Erythroblast (primary cell): Measurements from ENCODE around the gene HAGH.
"Not testable (repeated sequence)": the region's sequence is repeated elsewhere in the genome, so short reads cannot be mapped to it uniquely, and the experiment has no call there.

Experiments
- DNase-seq, 2 experiments: peaks; one replicate each; lab custom pipeline; 2025; lab: John Stamatoyannopoulos, UW
- GATA1 ChIP-seq: IDR thresholded peaks from 2 replicates; pipeline ENCODE4 v1.6.1; 2011; ENCODE audit warnings: low read depth, mild to moderate bottlenecking, control low read depth, low read length, moderate library complexity
- POLR2A ChIP-seq: IDR thresholded peaks from 2 replicates; pipeline ENCODE4 v1.6.1; 2011; ENCODE audit warnings: mild to moderate bottlenecking, low read length

Gene HAGH

GRCh38 chr16:1826691-1827573, at the start of gene HAGH, which contains the start of gene FAHD1:
TSS of gene HAGH (minus strand) at chr16:1826825. CDS start at chr16:1826787, 38 bp downstream.
TSS of gene FAHD1 (plus strand) at chr16:1827206. CDS start at chr16:1827239, 33 bp downstream.
- DNase-seq = peak; percentile 97 to 98
- TF ChIP-seq POLR2A (peak; percentile 83), GATA1 (no peak)

DNA sequence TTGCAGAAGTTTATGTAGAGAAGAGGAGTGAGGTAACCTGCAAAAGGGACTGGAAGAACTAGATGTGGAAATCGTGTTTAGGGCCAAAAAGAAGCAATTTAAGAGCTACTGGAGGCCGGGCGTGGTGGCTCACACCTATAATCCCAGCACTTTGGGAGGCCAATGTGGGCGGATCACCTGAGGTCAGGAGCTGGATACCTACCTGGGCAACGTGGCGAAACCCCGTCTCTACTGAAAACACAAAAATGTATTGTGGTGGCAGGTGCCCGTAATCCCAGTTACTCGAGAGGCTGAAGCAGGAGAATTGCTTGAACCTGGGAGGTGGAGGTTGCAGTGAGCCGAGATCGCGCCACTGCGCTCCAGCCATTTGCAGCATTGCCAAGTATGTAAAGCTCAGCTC, 49.4 kb upstream of the HAGH start:
- DNase-seq = not testable (repeated sequence)

DNA sequence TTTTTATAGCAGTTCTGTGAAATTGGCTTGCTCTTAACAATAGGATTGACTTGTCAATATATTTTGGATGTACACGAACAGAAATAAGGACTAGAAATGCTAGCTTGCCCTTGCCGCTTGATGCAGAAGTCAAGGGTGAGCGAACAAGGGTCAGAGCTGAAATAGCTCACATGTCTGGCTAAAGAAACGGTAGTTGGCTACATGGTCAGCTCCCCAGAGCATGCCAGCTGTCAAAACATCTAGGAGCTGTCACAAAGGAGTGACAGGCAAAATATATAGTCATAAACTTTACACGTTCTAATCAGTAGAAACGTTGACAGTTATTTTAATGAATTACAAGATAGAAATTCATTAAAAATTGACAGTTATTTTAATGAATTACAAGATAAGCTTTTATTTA, 48.2 kb upstream of the HAGH start:
- no peak for DNase-seq
- TF ChIP-seq POLR2A = no peak
- no peak for TF ChIP-seq GATA1

DNA sequence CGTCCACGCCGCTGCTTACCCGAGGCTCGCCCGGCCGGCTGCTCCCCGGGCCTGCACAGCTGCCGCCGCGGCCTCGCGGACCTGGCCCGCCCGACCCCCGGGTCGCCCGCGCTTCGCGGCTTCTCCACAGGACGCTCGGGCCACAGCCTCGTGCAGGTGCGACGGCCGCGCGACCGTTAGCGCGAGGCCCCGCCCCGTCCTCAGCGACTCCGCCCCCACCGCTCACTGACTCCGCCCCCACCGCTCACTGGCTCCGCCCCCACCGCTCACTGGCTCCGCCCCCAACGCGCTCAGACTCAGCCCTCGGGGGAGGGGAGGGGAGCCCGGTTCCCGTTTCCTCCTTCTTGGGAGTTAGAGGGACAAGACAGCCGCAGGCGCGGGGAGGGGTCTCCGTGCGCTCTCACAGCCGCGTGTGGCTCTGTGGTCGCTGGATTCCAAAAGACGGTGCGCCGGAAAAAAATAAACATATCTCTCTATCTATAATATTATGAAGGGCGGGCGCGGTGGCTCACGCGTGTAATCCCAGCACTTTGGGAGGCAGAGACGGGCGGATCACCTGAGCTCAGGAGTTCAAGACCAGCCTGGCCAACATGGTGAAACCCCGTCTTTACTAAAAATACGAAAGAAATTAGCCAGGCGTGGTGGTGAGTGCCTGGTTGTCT, 45.5 kb upstream of the HAGH start, which contains the start of gene MEIOB:
Gene MEIOB, minus strand, starts transcription at position 191 of the 662 bp plus-strand sequence. CDS start 3,989 bp downstream, outside the sequence.
- DNase-seq = peak; percentile 59 to 67

GRCh38 chr16:1870365-1871082, 43.9 kb upstream of the HAGH start:
- TF ChIP-seq GATA1 (no peak), POLR2A (no peak)
- no peak for DNase-seq

More for the DNA sequence above, 45.5 kb upstream of the HAGH start, which contains the start of gene MEIOB:
- TF ChIP-seq POLR2A = no peak
- no peak for TF ChIP-seq GATA1

GRCh38 chr16:1865902-1866690, 39.5 kb upstream of the HAGH start:
- DNase-seq = no peak
- TF ChIP-seq POLR2A = no peak
- TF ChIP-seq GATA1 = no peak

GRCh38 chr16:1863681-1864460, 37.2 kb upstream of the HAGH start:
- DNase-seq = peak; percentile 50 to 68

DNA sequence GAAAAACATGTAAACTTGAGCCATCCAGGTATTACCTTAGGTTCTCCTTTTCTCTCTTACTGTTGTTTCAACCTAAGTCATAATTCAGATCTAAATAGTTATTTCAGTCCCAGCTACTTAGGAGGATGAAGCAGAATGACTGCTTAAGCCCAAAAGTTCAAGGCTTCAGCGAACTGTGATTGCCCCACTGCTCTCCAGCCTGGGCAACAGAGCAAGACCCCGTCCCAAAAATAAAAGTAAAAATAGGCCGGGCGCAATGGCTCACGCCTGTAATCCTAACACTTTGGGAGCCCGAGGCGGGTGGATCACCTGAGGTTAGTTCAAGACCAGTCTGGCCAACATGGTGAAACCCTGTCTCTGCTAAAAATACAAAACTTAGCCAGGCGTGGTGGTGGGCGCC, 35.8 kb upstream of the HAGH start:
- no peak for DNase-seq
- no peak for TF ChIP-seq GATA1
- TF ChIP-seq POLR2A = no peak

More at GRCh38 chr16:1863681-1864460, 37.2 kb upstream of the HAGH start:
- TF ChIP-seq POLR2A (no peak), GATA1 (no peak)

DNA sequence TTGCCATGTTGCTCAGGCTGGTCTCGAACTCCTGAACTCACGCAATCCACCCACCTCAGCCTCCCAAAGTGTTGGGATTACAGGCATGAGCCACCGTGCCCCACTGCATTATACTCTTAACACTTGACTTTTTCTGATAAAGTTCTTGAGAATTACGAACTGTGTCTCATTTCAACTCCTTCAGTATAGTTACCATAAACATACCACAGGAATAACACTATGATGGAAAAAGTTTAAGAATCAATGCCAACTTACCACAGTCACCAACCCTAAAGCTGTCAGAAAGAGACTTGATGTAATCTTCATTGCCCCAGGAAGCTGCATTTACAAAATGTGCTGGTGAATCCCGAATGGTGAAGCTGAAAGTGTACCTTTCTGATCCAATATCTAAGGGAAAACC, 35.1 kb upstream of the HAGH start:
- no peak for DNase-seq

GRCh38 chr16:1859650-1860049, 33.0 kb upstream of the HAGH start:
- DNase-seq = no peak
- TF ChIP-seq GATA1 = no peak
- no peak for TF ChIP-seq POLR2A

More for the DNA sequence above, 35.1 kb upstream of the HAGH start:
- TF ChIP-seq POLR2A (no peak), GATA1 (no peak)

- TF ChIP-seq GATA1 = no peak
- TF ChIP-seq POLR2A = no peak
- no peak for DNase-seq
Measured at GRCh38 chr16:1858189-1858865, 31.7 kb upstream of the HAGH start.

- TF ChIP-seq GATA1 = no peak
- no peak for TF ChIP-seq POLR2A
- DNase-seq = no peak
Measured at GRCh38 chr16:1857433-1858097, 30.9 kb upstream of the HAGH start.
